Fibroblast of the conjunctiva (primary cell): ENCODE results near the gene RAET1L.
"Not testable (repeated sequence)": the region's sequence is repeated elsewhere in the genome, so short reads cannot be mapped to it uniquely, and the experiment has no call there.

Experiments
- DNase-seq: peaks from one replicate; pipeline ENCODE4 v3.0.0-alpha.2; 2010; ENCODE audit warnings: low read depth

Gene RAET1L

GRCh38 chr6:150044621-150045145 lies 19.4 kb upstream of the RAET1L start:
- no peak for DNase-seq

- DNase-seq = no peak
These were observed 18.4 kb upstream of the RAET1L start for GRCh38 chr6:150043501-150044412.

- DNase-seq = no peak
These were observed 17.8 kb upstream of the RAET1L start for GRCh38 chr6:150043096-150043495.

GRCh38 chr6:150038202-150039062 lies 13.1 kb upstream of the RAET1L start:
- no peak for DNase-seq

GRCh38 chr6:150037526-150038201 lies 12.3 kb upstream of the RAET1L start:
- DNase-seq = no peak

GRCh38 chr6:150036081-150036480 lies 10.7 kb upstream of the RAET1L start:
- no peak for DNase-seq

GRCh38 chr6:150033207-150033771 lies 8.0 kb upstream of the RAET1L start:
- DNase-seq = no peak

- no peak for DNase-seq
These were observed 7.3 kb upstream of the RAET1L start for GRCh38 chr6:150032598-150032997.

- DNase-seq = no peak
These were observed 5.3 kb upstream of the RAET1L start for GRCh38 chr6:150030611-150031010.

- DNase-seq = no peak
These were observed 4.4 kb upstream of the RAET1L start for GRCh38 chr6:150029749-150030148.

GRCh38 chr6:150029276-150029675 lies 3.9 kb upstream of the RAET1L start:
- no peak for DNase-seq

GRCh38 chr6:150028799-150029198 lies 3.5 kb upstream of the RAET1L start:
- no peak for DNase-seq

- no peak for DNase-seq
These were observed 2.7 kb upstream of the RAET1L start for GRCh38 chr6:150027806-150028565.

GRCh38 chr6:150026976-150027805 lies 1.9 kb upstream of the RAET1L start:
- DNase-seq = no peak

GRCh38 chr6:150024646-150025155 lies 631 bp downstream of the RAET1L start:
- DNase-seq = no peak

- not testable (repeated sequence) for DNase-seq
These were observed 1.3 kb downstream of the RAET1L start for GRCh38 chr6:150024021-150024420.

- not testable (repeated sequence) for DNase-seq
These were observed 3.5 kb downstream of the RAET1L start for GRCh38 chr6:150021870-150022269.

GRCh38 chr6:150018846-150019580 lies 6.3 kb downstream of the RAET1L start:
- no peak for DNase-seq

- DNase-seq = not testable (repeated sequence)
These were observed 8.2 kb downstream of the RAET1L start for GRCh38 chr6:150017186-150017521.
